ENCODE results near the gene IFNA17.
"Not testable (repeated sequence)": the region's sequence is repeated elsewhere in the genome, so short reads cannot be mapped to it uniquely, and the experiment has no call there.

Gene IFNA17

DNA sequence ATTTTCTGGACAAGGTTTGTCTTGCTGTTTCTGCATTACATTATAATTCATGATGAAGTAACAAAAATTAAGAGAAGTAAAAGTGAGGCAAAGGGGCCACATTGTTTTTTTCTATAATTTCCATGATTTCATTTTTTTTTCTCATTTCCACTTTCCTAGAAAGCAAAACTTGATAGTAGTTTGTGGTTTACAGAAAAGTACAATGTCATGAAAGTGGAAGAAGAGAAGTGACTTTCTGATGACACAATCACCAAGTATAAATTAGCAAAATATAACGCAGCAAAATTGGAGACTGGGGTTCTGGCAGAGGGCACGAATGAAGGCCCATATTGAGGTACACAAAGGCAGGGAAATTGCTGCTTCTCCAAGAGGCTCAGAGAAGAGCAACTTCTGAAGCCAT is 16.8 kb upstream of the IFNA17 start:
- TF ChIP-seq, protein P1, sequence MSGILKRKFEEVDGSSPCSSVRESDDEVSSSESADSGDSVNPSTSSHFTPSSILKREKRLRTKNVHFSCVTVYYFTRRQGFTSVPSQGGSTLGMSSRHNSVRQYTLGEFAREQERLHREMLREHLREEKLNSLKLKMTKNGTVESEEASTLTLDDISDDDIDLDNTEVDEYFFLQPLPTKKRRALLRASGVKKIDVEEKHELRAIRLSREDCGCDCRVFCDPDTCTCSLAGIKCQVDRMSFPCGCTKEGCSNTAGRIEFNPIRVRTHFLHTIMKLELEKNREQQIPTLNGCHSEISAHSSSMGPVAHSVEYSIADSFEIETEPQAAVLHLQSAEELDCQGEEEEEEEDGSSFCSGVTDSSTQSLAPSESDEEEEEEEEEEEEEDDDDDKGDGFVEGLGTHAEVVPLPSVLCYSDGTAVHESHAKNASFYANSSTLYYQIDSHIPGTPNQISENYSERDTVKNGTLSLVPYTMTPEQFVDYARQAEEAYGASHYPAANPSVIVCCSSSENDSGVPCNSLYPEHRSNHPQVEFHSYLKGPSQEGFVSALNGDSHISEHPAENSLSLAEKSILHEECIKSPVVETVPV (CRISPR knock-in tag; IDR thresholded peaks at IDR 0.05), result no peak
- TF ChIP-seq, protein P2, sequence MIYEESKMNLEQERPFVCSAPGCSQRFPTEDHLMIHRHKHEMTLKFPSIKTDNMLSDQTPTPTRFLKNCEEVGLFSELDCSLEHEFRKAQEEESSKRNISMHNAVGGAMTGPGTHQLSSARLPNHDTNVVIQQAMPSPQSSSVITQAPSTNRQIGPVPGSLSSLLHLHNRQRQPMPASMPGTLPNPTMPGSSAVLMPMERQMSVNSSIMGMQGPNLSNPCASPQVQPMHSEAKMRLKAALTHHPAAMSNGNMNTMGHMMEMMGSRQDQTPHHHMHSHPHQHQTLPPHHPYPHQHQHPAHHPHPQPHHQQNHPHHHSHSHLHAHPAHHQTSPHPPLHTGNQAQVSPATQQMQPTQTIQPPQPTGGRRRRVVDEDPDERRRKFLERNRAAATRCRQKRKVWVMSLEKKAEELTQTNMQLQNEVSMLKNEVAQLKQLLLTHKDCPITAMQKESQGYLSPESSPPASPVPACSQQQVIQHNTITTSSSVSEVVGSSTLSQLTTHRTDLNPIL (CRISPR knock-in tag; IDR thresholded peaks at IDR 0.05; ENCODE audit: low read depth), result no peak
- TF ChIP-seq ZFP3 (CRISPR knock-in tag; IDR thresholded peaks at IDR 0.05), result no peak
- no peak for TF ChIP-seq RARB (CRISPR knock-in tag; IDR thresholded peaks at IDR 0.05)
- TF ChIP-seq OSR1 (CRISPR knock-in tag; IDR thresholded peaks at IDR 0.05), result no peak
- no peak for TF ChIP-seq ISL1 (CRISPR knock-in tag; IDR thresholded peaks at IDR 0.05)
- TF ChIP-seq CSDC2 (CRISPR knock-in tag; IDR thresholded peaks at IDR 0.05), result no peak
- TF ChIP-seq SNAI2 (CRISPR knock-in tag; IDR thresholded peaks at IDR 0.05), result no peak
- TF ChIP-seq ESRRG (CRISPR knock-in tag; IDR thresholded peaks at IDR 0.05), result no peak
- TF ChIP-seq PPARA (CRISPR knock-in tag; IDR thresholded peaks at IDR 0.05; ENCODE audit: borderline replicate concordance), result no peak
- no peak for TF ChIP-seq GLIS3 (CRISPR knock-in tag; IDR thresholded peaks at IDR 0.05)
- no peak for TF ChIP-seq ZNF8 (CRISPR knock-in tag; IDR thresholded peaks at IDR 0.05)
- no peak for TF ChIP-seq BACH2 (CRISPR knock-in tag; IDR thresholded peaks at IDR 0.05; ENCODE audit: borderline replicate concordance)
- ATAC-seq, result no peak

DNA sequence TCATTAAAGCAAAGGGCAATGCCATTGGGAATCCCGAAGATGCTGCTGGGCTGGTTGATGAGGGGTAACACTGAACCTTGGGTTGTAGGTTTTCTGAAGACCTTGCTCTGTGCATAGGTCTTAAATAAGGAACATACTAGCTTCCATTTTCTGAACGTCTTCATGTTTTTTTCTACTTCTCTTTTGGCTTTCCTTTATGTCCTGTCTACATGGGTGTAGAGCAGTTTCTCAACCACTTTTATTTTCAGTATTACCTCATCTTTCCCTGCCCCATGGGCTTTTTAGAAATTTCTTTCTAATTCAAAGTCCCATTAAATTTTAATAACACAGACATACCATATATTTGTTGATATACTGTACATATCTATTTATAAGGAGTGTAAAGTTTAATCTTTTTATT is 11.9 kb upstream of the IFNA17 start, which contains the start of gene IFNA14:
TSS of gene IFNA14 (minus strand) at position 95 of the 400 bp plus-strand sequence. CDS start at position 25, 70 bp downstream.
- no peak for ATAC-seq

DNA sequence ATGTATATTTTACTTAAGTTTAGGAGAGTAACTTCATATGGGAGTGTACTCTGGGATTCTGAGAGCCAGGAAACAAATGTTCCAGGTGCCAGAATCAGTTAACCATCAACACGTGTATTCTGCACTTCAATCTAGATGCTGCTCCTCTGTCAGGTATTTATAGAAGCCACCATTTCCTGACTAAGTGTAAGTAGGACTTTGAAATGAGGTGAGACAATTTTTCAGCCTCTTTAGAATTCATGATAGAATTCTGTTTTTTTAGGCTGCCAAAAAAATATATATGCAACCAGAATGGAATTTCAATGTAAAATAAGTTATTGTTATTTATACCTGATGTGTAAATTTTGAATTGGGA is 8.3 kb upstream of the IFNA17 start:
- not testable (repeated sequence) for ATAC-seq

More for the DNA sequence above, 11.9 kb upstream of the IFNA17 start, which contains the start of gene IFNA14:
- TF ChIP-seq, protein P2 (CRISPR knock-in tag; IDR thresholded peaks at IDR 0.05; ENCODE audit: low read depth), result no peak
- TF ChIP-seq, protein P1 (CRISPR knock-in tag; IDR thresholded peaks at IDR 0.05), result no peak

DNA sequence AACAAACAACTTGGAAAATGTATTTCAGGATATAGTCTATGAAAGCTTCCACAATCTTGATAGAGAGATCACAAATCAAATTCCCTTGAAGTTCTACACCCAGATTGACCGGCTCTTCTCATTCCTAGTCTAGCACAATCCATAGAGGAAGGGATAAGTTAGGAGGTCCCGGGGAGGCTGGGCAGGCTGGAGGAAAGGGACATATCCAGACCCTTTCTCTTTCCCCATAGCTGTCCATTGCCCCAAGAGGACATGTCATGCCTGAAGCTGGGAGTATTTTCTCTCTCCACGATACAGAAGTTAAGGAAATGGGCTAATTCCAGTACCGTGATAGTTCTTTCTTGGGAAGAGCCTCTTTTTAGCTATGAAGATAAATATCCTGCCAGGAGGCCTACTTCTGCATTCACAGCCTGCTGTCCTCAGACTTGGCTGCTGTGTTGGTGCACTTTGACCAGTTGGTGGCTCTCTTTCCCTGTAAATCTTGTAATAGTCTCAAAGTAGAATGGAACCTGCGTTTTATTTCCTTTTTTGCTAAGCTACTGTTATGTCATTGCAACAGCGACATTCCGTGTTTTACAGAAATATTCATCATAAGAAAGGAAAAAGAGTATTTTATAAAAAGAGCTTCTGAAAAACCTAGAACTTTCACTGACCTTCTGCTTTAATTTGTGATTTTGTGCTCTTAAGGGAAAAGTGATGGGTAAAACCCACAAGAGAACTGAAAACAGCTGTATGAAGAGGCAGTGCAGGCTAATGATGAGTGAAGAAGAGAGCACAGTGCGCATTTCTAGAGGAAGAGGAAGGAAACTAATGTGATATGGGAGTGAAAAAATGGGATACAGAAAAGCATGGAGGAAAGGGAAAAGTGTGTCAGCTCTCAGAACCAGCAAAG is 7.7 kb upstream of the IFNA17 start:
- ATAC-seq, result peak; percentile 94

DNA sequence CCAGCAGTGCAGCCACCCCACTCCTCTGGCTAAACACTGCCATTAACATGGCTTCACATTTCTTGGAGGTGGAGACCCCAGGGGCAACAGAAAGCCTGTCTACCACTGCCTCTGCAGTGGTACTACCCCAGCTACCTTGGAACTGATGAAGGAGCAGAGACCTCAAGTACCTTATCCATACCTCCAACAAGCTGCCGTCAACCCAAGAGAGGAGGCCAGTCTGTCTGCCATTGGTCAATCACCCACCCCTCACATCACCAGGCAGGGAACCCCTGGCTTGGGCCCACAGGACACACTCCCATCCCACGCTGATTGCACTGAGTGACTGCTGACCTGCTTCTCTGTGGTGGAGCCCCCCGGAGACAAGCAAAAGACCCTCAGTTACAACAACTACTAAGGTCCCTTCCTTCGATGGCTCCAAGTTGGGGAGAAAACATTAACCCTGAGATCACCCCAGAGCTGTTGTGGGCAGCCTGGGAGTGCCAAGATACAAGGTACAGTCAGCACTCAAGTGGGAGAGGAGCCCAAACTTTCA is 6.2 kb upstream of the IFNA17 start:
- ATAC-seq, result no peak
- TF ChIP-seq, protein P3, sequence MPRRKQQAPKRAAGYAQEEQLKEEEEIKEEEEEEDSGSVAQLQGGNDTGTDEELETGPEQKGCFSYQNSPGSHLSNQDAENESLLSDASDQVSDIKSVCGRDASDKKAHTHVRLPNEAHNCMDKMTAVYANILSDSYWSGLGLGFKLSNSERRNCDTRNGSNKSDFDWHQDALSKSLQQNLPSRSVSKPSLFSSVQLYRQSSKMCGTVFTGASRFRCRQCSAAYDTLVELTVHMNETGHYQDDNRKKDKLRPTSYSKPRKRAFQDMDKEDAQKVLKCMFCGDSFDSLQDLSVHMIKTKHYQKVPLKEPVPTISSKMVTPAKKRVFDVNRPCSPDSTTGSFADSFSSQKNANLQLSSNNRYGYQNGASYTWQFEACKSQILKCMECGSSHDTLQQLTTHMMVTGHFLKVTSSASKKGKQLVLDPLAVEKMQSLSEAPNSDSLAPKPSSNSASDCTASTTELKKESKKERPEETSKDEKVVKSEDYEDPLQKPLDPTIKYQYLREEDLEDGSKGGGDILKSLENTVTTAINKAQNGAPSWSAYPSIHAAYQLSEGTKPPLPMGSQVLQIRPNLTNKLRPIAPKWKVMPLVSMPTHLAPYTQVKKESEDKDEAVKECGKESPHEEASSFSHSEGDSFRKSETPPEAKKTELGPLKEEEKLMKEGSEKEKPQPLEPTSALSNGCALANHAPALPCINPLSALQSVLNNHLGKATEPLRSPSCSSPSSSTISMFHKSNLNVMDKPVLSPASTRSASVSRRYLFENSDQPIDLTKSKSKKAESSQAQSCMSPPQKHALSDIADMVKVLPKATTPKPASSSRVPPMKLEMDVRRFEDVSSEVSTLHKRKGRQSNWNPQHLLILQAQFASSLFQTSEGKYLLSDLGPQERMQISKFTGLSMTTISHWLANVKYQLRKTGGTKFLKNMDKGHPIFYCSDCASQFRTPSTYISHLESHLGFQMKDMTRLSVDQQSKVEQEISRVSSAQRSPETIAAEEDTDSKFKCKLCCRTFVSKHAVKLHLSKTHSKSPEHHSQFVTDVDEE (CRISPR knock-in tag; IDR thresholded peaks at IDR 0.05), result no peak
- TF ChIP-seq GLIS3 (CRISPR knock-in tag; IDR thresholded peaks at IDR 0.05), result no peak
- TF ChIP-seq ZC3H10 (CRISPR knock-in tag; IDR thresholded peaks at IDR 0.05), result no peak
- no peak for TF ChIP-seq TCF4 (CRISPR knock-in tag; IDR thresholded peaks at IDR 0.05; ENCODE audit: borderline replicate concordance)
- TF ChIP-seq ZFP3 (CRISPR knock-in tag; IDR thresholded peaks at IDR 0.05), result no peak
- TF ChIP-seq ZFP30 (CRISPR knock-in tag; IDR thresholded peaks at IDR 0.05), result no peak
- TF ChIP-seq, protein P2 (CRISPR knock-in tag; IDR thresholded peaks at IDR 0.05; ENCODE audit: low read depth), result no peak
- TF ChIP-seq OSR1 (CRISPR knock-in tag; IDR thresholded peaks at IDR 0.05), result no peak
- TF ChIP-seq BACH2 (CRISPR knock-in tag; IDR thresholded peaks at IDR 0.05; ENCODE audit: borderline replicate concordance), result no peak
- no peak for TF ChIP-seq ZNF565 (CRISPR knock-in tag; conservative IDR thresholded peaks at IDR 0.05; ENCODE audit: low read depth)
- TF ChIP-seq ESRRG (CRISPR knock-in tag; IDR thresholded peaks at IDR 0.05), result no peak
- no peak for TF ChIP-seq CSDC2 (CRISPR knock-in tag; IDR thresholded peaks at IDR 0.05)
- no peak for TF ChIP-seq ZNF8 (CRISPR knock-in tag; IDR thresholded peaks at IDR 0.05)
- no peak for TF ChIP-seq ARNTL (CRISPR knock-in tag; IDR thresholded peaks at IDR 0.05; ENCODE audit: borderline replicate concordance, low read depth)
- no peak for TF ChIP-seq RARB (CRISPR knock-in tag; IDR thresholded peaks at IDR 0.05)
- TF ChIP-seq, protein P4, sequence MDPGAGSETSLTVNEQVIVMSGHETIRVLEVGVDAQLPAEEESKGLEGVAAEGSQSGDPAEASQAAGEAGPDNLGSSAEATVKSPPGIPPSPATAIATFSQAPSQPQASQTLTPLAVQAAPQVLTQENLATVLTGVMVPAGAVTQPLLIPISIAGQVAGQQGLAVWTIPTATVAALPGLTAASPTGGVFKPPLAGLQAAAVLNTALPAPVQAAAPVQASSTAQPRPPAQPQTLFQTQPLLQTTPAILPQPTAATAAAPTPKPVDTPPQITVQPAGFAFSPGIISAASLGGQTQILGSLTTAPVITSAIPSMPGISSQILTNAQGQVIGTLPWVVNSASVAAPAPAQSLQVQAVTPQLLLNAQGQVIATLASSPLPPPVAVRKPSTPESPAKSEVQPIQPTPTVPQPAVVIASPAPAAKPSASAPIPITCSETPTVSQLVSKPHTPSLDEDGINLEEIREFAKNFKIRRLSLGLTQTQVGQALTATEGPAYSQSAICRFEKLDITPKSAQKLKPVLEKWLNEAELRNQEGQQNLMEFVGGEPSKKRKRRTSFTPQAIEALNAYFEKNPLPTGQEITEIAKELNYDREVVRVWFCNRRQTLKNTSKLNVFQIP (CRISPR knock-in tag; IDR thresholded peaks at IDR 0.05; ENCODE audit: borderline replicate concordance, low read depth), result no peak

Data from SK-N-SH treated with all-trans-retinoic acid at 6 μM for 48 hours (cell line).